T-cell (primary cell): ENCODE data around the gene CACNB4. TPM values are rescaled to one million over a fixed set of nuclear protein-coding genes. Genes with fewer than 3 reads are reported as not detected.

ENCODE experiments used
- ATAC-seq, 4 experiments: fragments of 200-7000 bp in 3 of 4; fragments of 150-1000 bp in 1 of 4; cut with Tn5 transposase; replicated peaks in 1 of 4; 1 replicate in 3 of 4; 2 replicates in 1 of 4; pipeline ENCODE4 v1.10.0; 2021; ENCODE audit warnings: moderate library complexity in 3 of 4, mild to moderate bottlenecking in 2 of 4, moderate number of reproducible peaks in 1 of 4
- CTCF ChIA-PET, 2 donors: fragments of 300-600 bp; sonication (Branson Sonifier 250); formaldehyde crosslinking; loops; one replicate each; lab custom pipeline; 2022; ENCODE audit warnings: antibody characterized with exemption in 2 of 2; lab: Charles Lee
- POLR2A ChIA-PET, 2 donors: fragments of 300-600 bp; sonication (Branson Sonifier 250); formaldehyde crosslinking; loops; one replicate each; lab custom pipeline; 2022; ENCODE audit warnings: antibody characterized with exemption in 2 of 2; lab: Charles Lee
- DNase-seq, 35 experiments: peaks; one replicate each; pipeline versions ENCODE4 v3.0.0 to v3.0.0-alpha.2; 2013 to 2023
- H3K27ac ChIP-seq: one replicate; pipeline ENCODE4 v1.5.1; 2013; ENCODE audit warnings: low read length
- H3K27me3 ChIP-seq, 2 experiments: replicated peaks in 1 of 2; 1 replicate in 1 of 2; 2 replicates in 1 of 2; pipeline versions ENCODE4 v1.6.1 to v1.7.0; 2013; ENCODE audit warnings: low read length in 1 of 2, mixed read lengths in 1 of 2; ENCODE audit not compliant: control insufficient read depth in 2 of 2, insufficient read depth in 2 of 2; ENCODE audit errors: extremely low read depth in 1 of 2
- H3K36me3 ChIP-seq, 2 donors: 1 replicate in 1 of 2; 2 replicates in 1 of 2; pipeline versions ENCODE4 v1.6.1 to v1.7.0; 2013; ENCODE audit warnings: low read length in 1 of 2; ENCODE audit not compliant: control insufficient read depth in 2 of 2, insufficient read depth in 1 of 2; ENCODE audit errors: extremely low read depth in 1 of 2
- H3K4me1 ChIP-seq, 2 experiments: 1 replicate in 1 of 2; 2 replicates in 1 of 2; pipeline versions ENCODE4 v1.6.1 to v1.7.0; 2013; ENCODE audit warnings: low read length in 2 of 2, mixed read lengths in 1 of 2; ENCODE audit not compliant: insufficient read depth in 2 of 2, control insufficient read depth in 1 of 2; ENCODE audit errors: extremely low read depth in 1 of 2
- H3K4me3 ChIP-seq, 2 donors: 1 replicate in 1 of 2; 2 replicates in 1 of 2; pipeline versions ENCODE4 v1.5.1 to v1.7.0; 2013; ENCODE audit warnings: mild to moderate bottlenecking in 2 of 2, low read length in 1 of 2, moderate library complexity in 1 of 2; ENCODE audit not compliant: control insufficient read depth in 1 of 2; ENCODE audit errors: extremely low read depth in 1 of 2
- H3K9me3 ChIP-seq: 2 replicates; pipeline ENCODE4 v1.7.0; 2013
- H3K27ac Mint-ChIP-seq, 2 donors: one replicate each; pipeline ENCODE4 v1.8.0; 2020 to 2021; ENCODE audit warnings: mild to moderate bottlenecking in 2 of 2, mixed read lengths in 2 of 2
- H3K27me3 Mint-ChIP-seq, 2 donors: one replicate each; pipeline ENCODE4 v1.8.0; 2021 to 2022; ENCODE audit warnings: mixed read lengths in 2 of 2
- H3K36me3 Mint-ChIP-seq: one replicate; pipeline ENCODE4 v1.8.0; 2021; ENCODE audit warnings: mixed read lengths
- H3K4me1 Mint-ChIP-seq, 3 donors: one replicate each; pipeline ENCODE4 v1.8.0; 2020 to 2022; ENCODE audit warnings: mixed read lengths in 3 of 3, mild to moderate bottlenecking in 1 of 3
- H3K4me3 Mint-ChIP-seq, 3 donors: one replicate each; pipeline ENCODE4 v1.8.0; 2020 to 2022; ENCODE audit warnings: mild to moderate bottlenecking in 3 of 3, mixed read lengths in 3 of 3, moderate library complexity in 3 of 3
- H3K9me3 Mint-ChIP-seq, 3 donors: one replicate each; pipeline ENCODE4 v1.8.0; 2020 to 2022; ENCODE audit warnings: mixed read lengths in 3 of 3
- WGBS: methylation state at CpG from one replicate; pipeline ENCODE4 v1.1.5; 2013; ENCODE audit warnings: missing lambda C conversion rate; ENCODE audit not compliant: insufficient coverage; 5-methylcytosine and 5-hydroxymethylcytosine counted together
- total RNA-seq, 35 experiments: library from RNA in 6 of 35; stranded (reverse) in 6 of 35; fragments of 120-200 nt in 1 of 35; gene quantifications; one replicate each; pipeline versions ENCODE4 v1.2.1 to v1.2.4 and lab custom pipeline; 2013 to 2026

CACNB4 gene
- total RNA-seq (1 to 10 TPM in 1 of 5 donors, under 1 TPM in 4; 0.16 to 1.2 (median 0.47) TPM), total RNA-seq (lab: John Stamatoyannopoulos, UW) (0 to 0.85 (median 0.20) reads per million in 29 experiments)
- total RNA-seq (2013): 0.48 TPM

DNA sequence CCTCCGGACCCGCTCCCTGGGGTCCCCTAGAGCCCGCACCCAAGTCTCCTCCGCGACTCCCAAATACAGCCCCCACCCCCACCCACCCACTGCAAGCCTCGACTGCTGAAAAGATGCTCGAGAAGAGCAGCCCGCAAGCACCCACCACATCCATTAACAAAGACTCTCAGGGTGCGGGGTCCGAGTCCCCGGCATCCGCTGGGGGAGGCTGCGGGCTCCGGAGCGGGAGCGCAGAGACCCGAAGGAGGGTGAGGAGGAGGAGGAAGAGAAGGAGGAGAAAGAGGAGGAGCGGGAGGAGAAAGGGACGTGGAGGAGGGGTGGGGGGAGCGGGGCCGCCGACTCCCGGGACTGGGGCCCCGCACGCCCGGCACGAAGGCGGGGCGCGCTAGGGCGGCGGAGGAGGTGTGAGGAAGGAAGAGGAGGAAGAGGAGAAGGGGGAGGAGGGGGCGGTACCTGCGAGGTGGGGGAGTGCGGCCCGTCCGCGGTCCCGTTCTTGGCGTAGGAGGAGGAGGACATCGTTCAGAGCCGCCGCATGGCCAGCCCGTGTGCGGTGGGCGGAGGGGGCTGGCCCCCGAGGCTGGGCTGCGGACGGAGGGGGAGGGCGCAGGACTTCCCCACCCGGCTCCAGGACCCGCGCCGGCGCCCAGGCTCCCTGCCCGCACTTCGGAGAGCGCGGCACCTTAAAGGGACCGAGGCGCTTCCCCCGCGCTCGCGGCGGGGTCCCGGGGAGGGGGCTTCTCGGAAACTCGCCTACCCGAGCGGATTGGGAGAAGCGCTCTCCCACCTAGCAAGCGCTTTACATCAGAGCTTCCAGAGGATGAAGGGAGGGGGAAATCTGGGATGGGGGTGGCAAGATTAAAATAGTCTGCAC lies at the start of gene CACNB4:
TSS of gene CACNB4 (minus strand) at position 549 of the 871 bp plus-strand sequence.
- DNase-seq (peak in 5 of 35 experiments; percentile 1 to 6 (median 4)), ATAC-seq (peak; percentile 20 to 58 (median 43))
- POLR2A ChIA-PET: no interaction called here
- peaks cover 18 to 20% (median 19%) of the 10 kb centered on the region in 3 donors for H3K4me1 Mint-ChIP-seq
- peaks cover 3 to 52% of the 10 kb centered on the region in 2 experiments for H3K27me3 ChIP-seq
- no peaks in the 10 kb centered on the region for H3K36me3 Mint-ChIP-seq
- CTCF ChIA-PET: no interaction called here
- H3K9me3 Mint-ChIP-seq: no peaks in the 10 kb centered on the region
- H3K36me3 ChIP-seq: no peaks in the 10 kb centered on the region
- H3K9me3 ChIP-seq: no peaks in the 10 kb centered on the region
- H3K27ac Mint-ChIP-seq: peak within 1 kb of the TSS in 1 of 2 donors; percentile 36
- H3K4me3 ChIP-seq: peak within 1 kb of the TSS; percentile 38 to 90
- H3K27me3 Mint-ChIP-seq: peaks cover 43 to 53% of the 10 kb centered on the region in 2 donors
- peak within 1 kb of the TSS; percentile 73 to 89 (median 77) for H3K4me3 Mint-ChIP-seq
- WGBS: 2% methylated on average over 51 of the region's 73 CpGs
- H3K4me1 ChIP-seq: peaks cover 3 to 18% of the 10 kb centered on the region in 2 experiments
- H3K27ac ChIP-seq: no peak within 1 kb of the TSS

DNA sequence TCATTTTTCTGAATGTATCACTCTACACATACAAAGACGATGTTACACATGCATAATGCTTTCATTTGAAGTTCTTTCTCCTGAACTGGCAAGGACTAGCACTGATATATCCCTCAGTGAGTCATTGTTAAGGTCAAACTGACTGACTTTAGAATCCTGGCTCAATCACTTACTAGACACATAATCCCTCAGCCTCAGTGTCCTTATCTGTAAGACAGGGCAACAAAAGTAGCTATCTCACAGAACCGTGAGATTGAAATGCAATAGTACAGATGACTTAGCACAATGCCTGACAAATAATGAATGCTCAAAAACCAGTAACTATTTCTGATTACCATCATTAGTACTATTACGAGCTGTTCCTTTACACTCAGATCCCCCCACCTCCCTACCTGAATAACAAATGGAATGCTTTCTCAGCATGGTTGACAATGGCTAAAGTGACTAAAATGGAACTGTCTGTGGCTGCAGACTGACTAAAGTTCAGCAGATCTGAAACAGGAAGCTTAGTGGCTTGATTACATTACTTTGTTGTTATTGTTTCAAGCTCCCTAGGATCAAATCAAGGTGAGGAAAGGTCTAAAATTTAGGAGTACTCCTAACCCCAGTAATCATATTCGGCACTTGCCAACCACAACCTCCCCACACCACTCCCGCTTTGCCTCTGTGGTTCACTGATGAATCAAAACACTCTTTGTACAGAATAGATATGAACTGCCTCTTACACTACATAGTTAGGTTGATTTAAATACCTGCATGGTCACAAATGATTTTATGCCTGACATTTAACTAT lies 35.8 kb upstream of the CACNB4 start:
- H3K4me1 ChIP-seq: no peaks in the 10 kb centered on the region
- no peak overlapping the region for H3K4me3 ChIP-seq
- H3K27ac ChIP-seq: no peak overlapping the region
- no peaks in the 10 kb centered on the region for H3K27me3 ChIP-seq
- ChIA-PET POLR2A (no interaction called here), CTCF (interaction anchor here in 1 of 2 donors (1.1 kb wide), 1 partner anchor 87 kb away, joined by 3 read pairs; no protein-coding TSS in a partner anchor)
- WGBS: 90% methylated on average over 2 of the region's 5 CpGs
- peaks cover 0 to 7% (median 2%) of the 10 kb centered on the region in 3 donors for H3K4me1 Mint-ChIP-seq
- no peak overlapping the region for H3K4me3 Mint-ChIP-seq
- ATAC-seq: no peak
- no peak for DNase-seq
- peaks cover 50% of the 10 kb centered on the region for H3K36me3 Mint-ChIP-seq
- H3K27me3 Mint-ChIP-seq: no peaks in the 10 kb centered on the region
- peaks cover 0 to 8% of the 10 kb centered on the region in 2 donors for H3K36me3 ChIP-seq
- H3K27ac Mint-ChIP-seq: peak overlapping the region in 1 of 2 donors; percentile 24
- no peaks in the 10 kb centered on the region for H3K9me3 ChIP-seq
- no peaks in the 10 kb centered on the region for H3K9me3 Mint-ChIP-seq

DNA sequence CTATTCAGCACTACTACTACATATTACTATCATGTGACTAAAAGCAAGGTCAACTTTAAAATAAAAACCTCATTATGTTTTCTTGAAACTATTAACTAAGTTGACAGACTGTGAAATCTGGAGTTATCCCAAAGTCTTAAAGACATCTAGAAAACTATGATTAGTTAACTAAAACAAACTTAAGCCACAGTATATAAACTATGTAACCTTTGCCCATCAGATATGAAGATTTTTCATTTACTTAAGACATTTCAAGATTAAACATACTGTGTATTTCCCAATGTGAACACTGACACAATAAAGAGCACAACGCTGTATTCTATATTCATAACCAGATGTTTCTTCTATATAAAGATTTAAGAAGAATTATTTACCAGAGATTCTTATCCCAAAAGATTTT lies 33.5 kb upstream of the CACNB4 start:
- Mint-ChIP-seq H3K27ac (no peak overlapping the region), H3K4me1 (peaks cover 0 to 7% (median 2%) of the 10 kb centered on the region in 3 donors), H3K4me3 (no peak overlapping the region), H3K36me3 (peaks cover 51% of the 10 kb centered on the region), H3K9me3 (no peaks in the 10 kb centered on the region), H3K27me3 (no peaks in the 10 kb centered on the region)
- H3K27me3 ChIP-seq: no peaks in the 10 kb centered on the region
- POLR2A ChIA-PET: no interaction called here
- no peak overlapping the region for H3K4me3 ChIP-seq
- ATAC-seq: no peak
- DNase-seq: no peak
- H3K9me3 ChIP-seq: no peaks in the 10 kb centered on the region
- no CpG with 5 or more reads among the region's 1 CpG for WGBS
- no peaks in the 10 kb centered on the region for H3K4me1 ChIP-seq
- H3K36me3 ChIP-seq: peaks cover 0 to 6% of the 10 kb centered on the region in 2 donors
- no peak overlapping the region for H3K27ac ChIP-seq
- CTCF ChIA-PET: no interaction called here

DNA sequence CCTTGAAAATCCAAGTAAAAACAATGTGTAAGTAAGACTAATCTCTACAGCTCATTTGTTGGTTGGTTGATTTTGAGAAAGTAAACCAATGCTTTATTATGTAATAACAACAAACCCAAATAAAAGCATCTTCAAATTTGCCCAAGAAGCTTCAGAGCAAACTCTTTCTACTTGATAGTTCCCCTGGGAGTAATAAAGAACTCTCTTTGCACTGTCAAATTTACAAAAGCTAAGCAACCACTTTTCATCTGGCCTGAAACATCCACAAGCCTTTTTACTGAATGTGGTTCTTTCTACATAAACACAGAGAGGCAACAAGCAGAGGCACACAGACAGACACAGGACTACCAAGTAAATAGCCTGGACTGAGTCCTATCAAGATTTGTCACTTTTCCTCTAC lies 28.8 kb upstream of the CACNB4 start:
- no peak overlapping the region for H3K4me3 Mint-ChIP-seq
- ChIA-PET POLR2A (interaction anchor here in 1 of 2 donors (0.7 kb wide), 1 partner anchor 550 kb away, joined by 3 read pairs; no protein-coding TSS in a partner anchor), CTCF (interaction anchor here in 1 of 2 donors (0.6 kb wide), 1 partner anchor 1513 kb away, joined by 3 read pairs; no protein-coding TSS in a partner anchor)
- Histone ChIP-seq H3K4me1 (no peaks in the 10 kb centered on the region), H3K9me3 (no peaks in the 10 kb centered on the region), H3K36me3 (peaks cover 3 to 25% of the 10 kb centered on the region in 2 donors), H3K4me3 (no peak overlapping the region), H3K27me3 (no peaks in the 10 kb centered on the region), H3K27ac (no peak overlapping the region)
- no peak for ATAC-seq
- peaks cover 47% of the 10 kb centered on the region for H3K36me3 Mint-ChIP-seq
- no peaks in the 10 kb centered on the region for H3K9me3 Mint-ChIP-seq
- no peaks in the 10 kb centered on the region for H3K27me3 Mint-ChIP-seq
- peaks cover 0 to 2% (median 0%) of the 10 kb centered on the region in 3 donors for H3K4me1 Mint-ChIP-seq
- no peak overlapping the region for H3K27ac Mint-ChIP-seq
- no peak for DNase-seq

DNA sequence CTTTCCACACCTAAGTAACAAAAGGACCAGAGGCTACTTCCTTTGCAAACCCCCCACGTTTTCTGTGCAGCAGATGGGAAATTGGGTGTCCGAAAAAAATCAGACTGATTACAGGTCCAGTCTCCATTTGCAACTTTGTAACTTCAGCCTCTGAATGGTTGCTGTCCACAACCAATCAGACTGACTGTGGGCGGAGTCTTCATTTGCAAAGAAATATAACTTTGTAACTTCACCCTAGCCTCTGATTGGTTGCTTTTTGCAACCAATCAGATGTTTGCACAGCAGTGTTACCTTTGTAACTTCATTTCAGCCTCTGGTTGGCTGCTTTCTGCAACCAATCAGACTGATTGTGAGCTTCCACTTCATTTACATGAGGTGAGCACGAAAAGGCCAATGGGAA lies 27.8 kb upstream of the CACNB4 start:
- CTCF ChIA-PET: no interaction called here
- Mint-ChIP-seq H3K4me3 (no peak overlapping the region), H3K4me1 (peaks cover 0 to 2% (median 0%) of the 10 kb centered on the region in 3 donors), H3K36me3 (peaks cover 40% of the 10 kb centered on the region), H3K27ac (no peak overlapping the region), H3K9me3 (no peaks in the 10 kb centered on the region), H3K27me3 (no peaks in the 10 kb centered on the region)
- Histone ChIP-seq H3K27me3 (no peaks in the 10 kb centered on the region), H3K4me3 (no peak overlapping the region), H3K36me3 (peaks cover 3 to 27% of the 10 kb centered on the region in 2 donors), H3K4me1 (no peaks in the 10 kb centered on the region), H3K9me3 (no peaks in the 10 kb centered on the region), H3K27ac (no peak overlapping the region)
- whole genome bisulfite sequencing: 100% methylated on average over 3 of the region's 4 CpGs
- POLR2A ChIA-PET: no interaction called here
- DNase-seq (no peak), ATAC-seq (no peak)

DNA sequence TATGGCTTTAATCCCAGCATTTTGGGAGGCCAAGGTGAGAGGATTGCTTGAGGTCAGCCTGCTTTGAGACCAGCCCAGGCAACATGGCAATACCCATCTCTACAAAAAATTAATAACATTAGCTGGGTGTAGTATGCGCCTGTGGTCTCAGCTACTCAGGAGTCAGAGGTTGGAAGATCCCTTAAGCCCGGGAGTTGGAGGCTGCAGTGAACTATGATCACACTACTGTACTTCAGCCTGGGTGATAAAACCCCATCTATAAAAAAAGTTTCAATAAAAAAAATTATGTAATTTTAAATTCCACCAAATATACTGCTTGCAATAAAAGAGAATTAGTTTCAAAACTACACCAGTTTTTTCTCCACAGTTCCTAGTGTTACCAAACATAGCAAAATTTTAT lies 23.3 kb upstream of the CACNB4 start:
- ChIA-PET POLR2A (no interaction called here), CTCF (interaction anchor here in 1 of 2 donors (0.6 kb wide), 1 partner anchor 120 kb away, joined by 3 read pairs; no protein-coding TSS in a partner anchor)
- DNase-seq (no peak), ATAC-seq (no peak)
- WGBS: no CpG with 5 or more reads among the region's 2 CpGs
- Mint-ChIP-seq H3K9me3 (no peaks in the 10 kb centered on the region), H3K27ac (no peak overlapping the region), H3K36me3 (peaks cover 35% of the 10 kb centered on the region), H3K4me3 (no peak overlapping the region), H3K27me3 (no peaks in the 10 kb centered on the region), H3K4me1 (peaks cover 0 to 2% (median 0%) of the 10 kb centered on the region in 3 donors)
- H3K4me3 ChIP-seq: no peak overlapping the region
- H3K27ac ChIP-seq: no peak overlapping the region
- H3K9me3 ChIP-seq: no peaks in the 10 kb centered on the region
- no peaks in the 10 kb centered on the region for H3K4me1 ChIP-seq
- H3K36me3 ChIP-seq: peaks cover 3 to 43% of the 10 kb centered on the region in 2 donors
- no peaks in the 10 kb centered on the region for H3K27me3 ChIP-seq
